ENCODE results near the gene KHSRP. TPM values are rescaled to one million over a fixed set of nuclear protein-coding genes. Genes with fewer than 3 reads are reported as not detected.
A peak's percentile ranks its signal among the peaks of the same experiment; 100 is the strongest.

The KHSRP gene
- total and polyA plus RNA-seq, 2 of the 13 experiments (the other 11 are each of a cell fraction or from before 2014, with no cell fraction given): 72.1 to 129 TPM

GRCh38 chr19:6464070-6464873 lies 39.7 kb upstream of the KHSRP start, which contains the start of gene CRB3 (continued):
- TF ChIP-seq ZHX1 (CRISPR knock-in tag; IDR thresholded peaks at IDR 0.05; ENCODE audit: low read depth): peak; percentile 57; the same call in 1 of the 2 replicates
- no peak for TF ChIP-seq SMARCE1 (IDR thresholded peaks at IDR 0.05; ENCODE audit: borderline replicate concordance)
- no peak for TF ChIP-seq RFXANK (CRISPR knock-in tag; IDR thresholded peaks at IDR 0.05)
- no peak for TF ChIP-seq ZNF513 (CRISPR knock-in tag; conservative IDR thresholded peaks at IDR 0.05)
- TF ChIP-seq ZFY (CRISPR knock-in tag; IDR thresholded peaks at IDR 0.05): peak; percentile 79
- TF ChIP-seq ZNF724P (CRISPR knock-in tag; IDR thresholded peaks at IDR 0.05; ENCODE audit: borderline replicate concordance): no peak
- no peak for TF ChIP-seq ETS1 (CRISPR knock-in tag; IDR thresholded peaks at IDR 0.05)
- TF ChIP-seq TBP (CRISPR knock-in tag; IDR thresholded peaks at IDR 0.05): no peak
- peak; percentile 42; the same call in 1 of the 2 replicates for TF ChIP-seq SALL1 (CRISPR knock-in tag; IDR thresholded peaks at IDR 0.05)
- no peak for TF ChIP-seq FOXP1 (IDR thresholded peaks at IDR 0.05)
- no peak for TF ChIP-seq FOXP1 (CRISPR knock-in tag; IDR thresholded peaks at IDR 0.05)
- TF ChIP-seq POLR2AphosphoS5 (IDR thresholded peaks at IDR 0.05; ENCODE audit: low read depth, low read length): peak; percentile 38; the same call in 1 of the 2 replicates
- peak; percentile 21; the same call in 1 of the 2 replicates for TF ChIP-seq NFYC (CRISPR knock-in tag; IDR thresholded peaks at IDR 0.05)
- 0 out of 2 replicates have a peak, but pooled peaks have one; percentile 25 for TF ChIP-seq TOPORS (CRISPR knock-in tag; IDR thresholded peaks at IDR 0.05)
- TF ChIP-seq NFKB2 (CRISPR knock-in tag; IDR thresholded peaks at IDR 0.05; ENCODE audit: borderline replicate concordance): peak; percentile 38; the same call in 1 of the 2 replicates
- no peak for TF ChIP-seq ZNF850 (CRISPR knock-in tag; conservative IDR thresholded peaks at IDR 0.05)
- no peak for TF ChIP-seq MXD4 (CRISPR knock-in tag; IDR thresholded peaks at IDR 0.05)
- no peak; the same call in 1 of the 2 replicates for TF ChIP-seq MED1 (CRISPR knock-in tag; IDR thresholded peaks at IDR 0.05)
- no peak for TF ChIP-seq PREB (CRISPR knock-in tag; IDR thresholded peaks at IDR 0.05)
- TF ChIP-seq HDAC1 (CRISPR knock-in tag; IDR thresholded peaks at IDR 0.05): peak; percentile 63
- peak; percentile 15 for TF ChIP-seq XRCC5 (optimal IDR thresholded peaks at IDR 0.05; ENCODE audit: low read length)
- TF ChIP-seq ZNF276 (CRISPR knock-in tag; IDR thresholded peaks at IDR 0.05; ENCODE audit: low read depth): peak; percentile 78; the same call in 1 of the 2 replicates
- TF ChIP-seq CENPT (CRISPR knock-in tag; IDR thresholded peaks at IDR 0.05; ENCODE audit: low read depth): no peak
